Psoas muscle (tissue), 8 donors: Measurements from ENCODE around the gene AKNA. TPM values are rescaled to one million over a fixed set of nuclear protein-coding genes. Genes with fewer than 3 reads are reported as not detected.
A peak's percentile ranks its signal among the peaks of the same experiment; 100 is the strongest.

ENCODE experiments used
- ATAC-seq, 4 donors: fragments of 200-7000 bp; cut with Tn5 transposase; one replicate each; pipeline ENCODE4 v1.9.1; 2020; ENCODE audit warnings: moderate library complexity in 3 of 4, mild to moderate bottlenecking in 2 of 4
- DNase-seq, 2 donors: peaks; one replicate each; pipeline ENCODE4 v3.0.0-alpha.2; 2020
- H3K27ac ChIP-seq: fragments of 200-600 bp; one replicate; pipeline ENCODE4 v1.8.0; 2022
- H3K27me3 ChIP-seq, 3 donors: fragments of 200-600 bp in 1 of 3; one replicate each; pipeline versions ENCODE4 v1.6.1 to v1.8.0; 2013 to 2022; ENCODE audit warnings: low read length in 2 of 3, mild to moderate bottlenecking in 2 of 3, moderate library complexity in 1 of 3; ENCODE audit not compliant: insufficient read depth in 3 of 3
- H3K36me3 ChIP-seq, 2 donors: fragments of 200-600 bp in 1 of 2; one replicate each; pipeline versions ENCODE4 v1.6.1 to v1.8.0; 2013 to 2022; ENCODE audit warnings: low read depth in 1 of 2, mild to moderate bottlenecking in 1 of 2, moderate library complexity in 1 of 2; ENCODE audit not compliant: insufficient read depth in 1 of 2
- H3K4me1 ChIP-seq: fragments of 200-600 bp; one replicate; pipeline ENCODE4 v1.8.0; 2022
- H3K4me3 ChIP-seq: fragments of 200-600 bp; one replicate; pipeline ENCODE4 v1.8.0; 2022; ENCODE audit warnings: mild to moderate bottlenecking
- H3K9me3 ChIP-seq: fragments of 200-600 bp; one replicate; pipeline ENCODE4 v1.8.0; 2022
- WGBS, 3 donors: extraction: QIAGEN DNeasy Blood & Tissue Kit; methylation state at CpG; one replicate each; pipeline versions ENCODE4 v1.1.6 to v1.1.7; 2013; 5-methylcytosine and 5-hydroxymethylcytosine counted together
- intact Hi-C, 2 donors: fragments of 100-400 bp; cut with DNase I; formaldehyde crosslinking; loops; one replicate each; pipeline versions ENCODE4 v1.11.0 to v1.14.2; 2022
- long read RNA-seq, 2 donors: library from polyadenylated mRNA; unstranded; transcript quantifications; one replicate each; pipeline ENCODE4 v2.0.0, GENCODE V29; 2021
- polyA plus RNA-seq, 3 donors: library from polyadenylated mRNA; stranded (reverse); fragments of 200-250 nt; gene quantifications; one replicate each; pipeline ENCODE4 v1.2.3, GENCODE V29; 2013
- total RNA-seq, 4 donors: library from RNA; stranded (reverse); fragmentation: NEBNext Ultra II Directional in 2 of 4; extraction: Animal tissue kit (Norgen Biotek cat#: 25700) in 2 of 4; gene quantifications; one replicate each; pipeline versions ENCODE4 v1.2.1 to v1.2.4, GENCODE V29; 2021 to 2023
- TF ChIP-seq, protein P1 (sequence below): fragments of 200-600 bp; IDR thresholded peaks from one replicate; pipeline ENCODE4 v1.8.0; 2022; ENCODE audit warnings: antibody characterized with exemption
- donor health status: healthy with polysubstance abuse.
- donor health status: DM: no; HTN: no; CAD: no; lungs with moderate emphysema.
- donor health status: Bipolar disorder and iron deficiency.
- donor health status: healthy.
- donor health status: DM: yes; HTN: yes; CAD: no.
- donor health status: DM: no; HTN: no; CAD: no.
- donor health status: DM: no; HTN: no; CAD: no.
- donor health status: DM: yes; HTN: yes; CAD: no.

Gene AKNA, protein sequence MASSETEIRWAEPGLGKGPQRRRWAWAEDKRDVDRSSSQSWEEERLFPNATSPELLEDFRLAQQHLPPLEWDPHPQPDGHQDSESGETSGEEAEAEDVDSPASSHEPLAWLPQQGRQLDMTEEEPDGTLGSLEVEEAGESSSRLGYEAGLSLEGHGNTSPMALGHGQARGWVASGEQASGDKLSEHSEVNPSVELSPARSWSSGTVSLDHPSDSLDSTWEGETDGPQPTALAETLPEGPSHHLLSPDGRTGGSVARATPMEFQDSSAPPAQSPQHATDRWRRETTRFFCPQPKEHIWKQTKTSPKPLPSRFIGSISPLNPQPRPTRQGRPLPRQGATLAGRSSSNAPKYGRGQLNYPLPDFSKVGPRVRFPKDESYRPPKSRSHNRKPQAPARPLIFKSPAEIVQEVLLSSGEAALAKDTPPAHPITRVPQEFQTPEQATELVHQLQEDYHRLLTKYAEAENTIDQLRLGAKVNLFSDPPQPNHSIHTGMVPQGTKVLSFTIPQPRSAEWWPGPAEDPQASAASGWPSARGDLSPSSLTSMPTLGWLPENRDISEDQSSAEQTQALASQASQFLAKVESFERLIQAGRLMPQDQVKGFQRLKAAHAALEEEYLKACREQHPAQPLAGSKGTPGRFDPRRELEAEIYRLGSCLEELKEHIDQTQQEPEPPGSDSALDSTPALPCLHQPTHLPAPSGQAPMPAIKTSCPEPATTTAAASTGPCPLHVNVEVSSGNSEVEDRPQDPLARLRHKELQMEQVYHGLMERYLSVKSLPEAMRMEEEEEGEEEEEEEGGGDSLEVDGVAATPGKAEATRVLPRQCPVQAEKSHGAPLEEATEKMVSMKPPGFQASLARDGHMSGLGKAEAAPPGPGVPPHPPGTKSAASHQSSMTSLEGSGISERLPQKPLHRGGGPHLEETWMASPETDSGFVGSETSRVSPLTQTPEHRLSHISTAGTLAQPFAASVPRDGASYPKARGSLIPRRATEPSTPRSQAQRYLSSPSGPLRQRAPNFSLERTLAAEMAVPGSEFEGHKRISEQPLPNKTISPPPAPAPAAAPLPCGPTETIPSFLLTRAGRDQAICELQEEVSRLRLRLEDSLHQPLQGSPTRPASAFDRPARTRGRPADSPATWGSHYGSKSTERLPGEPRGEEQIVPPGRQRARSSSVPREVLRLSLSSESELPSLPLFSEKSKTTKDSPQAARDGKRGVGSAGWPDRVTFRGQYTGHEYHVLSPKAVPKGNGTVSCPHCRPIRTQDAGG (N-terminal part only)
- 1 to 10 TPM; 2.3 to 3.9 (median 2.9) TPM for total RNA-seq
- 1 to 10 TPM; 1.5 to 2.1 (median 1.9) TPM for polyA plus RNA-seq
- long read RNA-seq, donor 1, partial matches to known transcripts: 1 of 1 reads
- long read RNA-seq, donor 1, other reads (novel, unspliced or antisense): 0 of 1 reads
- long read RNA-seq, donor 2: 0 reads

DNA sequence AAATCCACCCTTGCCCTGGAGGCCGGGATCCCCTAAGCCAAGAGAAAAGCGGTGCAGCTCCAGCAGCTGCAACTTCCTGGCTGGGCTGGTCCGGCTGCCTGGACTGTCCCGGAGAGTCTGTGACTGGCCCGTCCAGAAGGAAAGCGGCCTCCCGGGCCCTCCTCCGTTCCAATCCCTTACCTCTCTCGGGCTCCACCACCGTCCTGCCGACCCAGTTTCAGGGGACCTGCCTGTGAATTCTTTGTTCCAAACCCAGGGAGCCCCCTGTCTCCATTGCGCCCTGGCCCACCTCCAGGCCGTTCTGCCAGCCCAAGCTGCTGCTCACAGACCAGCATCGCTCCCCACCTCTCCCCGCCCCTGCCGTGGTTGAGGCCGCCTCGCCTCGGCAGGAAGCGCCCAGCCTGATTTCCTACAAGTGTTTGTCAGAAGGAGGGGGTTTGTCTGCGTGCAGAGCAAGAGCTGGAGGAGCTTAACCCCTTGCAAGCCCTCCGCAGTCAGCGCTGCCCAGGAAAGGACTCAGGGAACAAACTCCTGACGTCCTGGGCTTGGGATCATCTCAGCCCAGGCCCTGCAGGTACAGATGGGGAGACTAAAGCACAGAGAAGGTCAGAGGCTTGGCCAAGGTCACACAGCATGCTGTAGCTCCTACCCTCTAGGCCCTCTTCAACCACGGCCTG lies at the start of gene AKNA:
AKNA (minus strand) TSS at position 303 of the 677 bp plus-strand sequence. CDS start 6,649 bp downstream, outside the sequence.
- Histone ChIP-seq H3K4me1 (peaks cover 18% of the 10 kb centered on the region), H3K27me3 (no peaks in the 10 kb centered on the region), H3K4me3 (peak within 1 kb of the TSS; percentile 63), H3K27ac (peak within 1 kb of the TSS; percentile 65), H3K36me3 (no peaks in the 10 kb centered on the region), H3K9me3 (no peaks in the 10 kb centered on the region)
- DNase-seq (peak; percentile 76 to 85), ATAC-seq (peak; percentile 43 to 72 (median 58))
- intact Hi-C loops: no loop called here
- TF ChIP-seq, protein P1, sequence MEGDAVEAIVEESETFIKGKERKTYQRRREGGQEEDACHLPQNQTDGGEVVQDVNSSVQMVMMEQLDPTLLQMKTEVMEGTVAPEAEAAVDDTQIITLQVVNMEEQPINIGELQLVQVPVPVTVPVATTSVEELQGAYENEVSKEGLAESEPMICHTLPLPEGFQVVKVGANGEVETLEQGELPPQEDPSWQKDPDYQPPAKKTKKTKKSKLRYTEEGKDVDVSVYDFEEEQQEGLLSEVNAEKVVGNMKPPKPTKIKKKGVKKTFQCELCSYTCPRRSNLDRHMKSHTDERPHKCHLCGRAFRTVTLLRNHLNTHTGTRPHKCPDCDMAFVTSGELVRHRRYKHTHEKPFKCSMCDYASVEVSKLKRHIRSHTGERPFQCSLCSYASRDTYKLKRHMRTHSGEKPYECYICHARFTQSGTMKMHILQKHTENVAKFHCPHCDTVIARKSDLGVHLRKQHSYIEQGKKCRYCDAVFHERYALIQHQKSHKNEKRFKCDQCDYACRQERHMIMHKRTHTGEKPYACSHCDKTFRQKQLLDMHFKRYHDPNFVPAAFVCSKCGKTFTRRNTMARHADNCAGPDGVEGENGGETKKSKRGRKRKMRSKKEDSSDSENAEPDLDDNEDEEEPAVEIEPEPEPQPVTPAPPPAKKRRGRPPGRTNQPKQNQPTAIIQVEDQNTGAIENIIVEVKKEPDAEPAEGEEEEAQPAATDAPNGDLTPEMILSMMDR: no peak
- WGBS, 3 donors: 15 to 23% (median 18%) methylated on average over 24 to 25 of the region's 25 CpGs

DNA sequence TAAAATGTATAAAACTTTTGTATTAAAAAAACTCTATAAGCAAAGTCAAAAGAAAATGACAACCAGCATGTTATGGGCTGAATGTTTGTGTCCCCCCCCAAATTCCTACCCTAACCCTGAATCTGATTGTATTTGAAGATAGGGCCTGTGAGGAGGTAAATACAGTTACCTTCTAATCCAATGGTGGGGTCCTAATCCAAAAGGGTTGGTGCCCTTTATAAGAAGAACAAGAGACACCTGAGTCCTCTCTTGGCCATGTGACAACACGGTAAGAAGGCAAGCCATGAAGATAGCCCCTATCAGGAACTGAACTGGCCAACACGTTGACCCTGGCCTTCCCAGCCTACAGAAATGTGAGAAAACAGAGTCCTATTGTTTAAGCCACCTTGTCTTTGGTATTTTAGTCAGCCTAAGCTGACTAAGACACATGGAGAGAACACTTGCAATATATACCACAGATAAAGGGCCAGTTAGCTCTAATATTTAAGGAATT lies 49.7 kb upstream of the AKNA start:
- ATAC-seq: no peak

DNA sequence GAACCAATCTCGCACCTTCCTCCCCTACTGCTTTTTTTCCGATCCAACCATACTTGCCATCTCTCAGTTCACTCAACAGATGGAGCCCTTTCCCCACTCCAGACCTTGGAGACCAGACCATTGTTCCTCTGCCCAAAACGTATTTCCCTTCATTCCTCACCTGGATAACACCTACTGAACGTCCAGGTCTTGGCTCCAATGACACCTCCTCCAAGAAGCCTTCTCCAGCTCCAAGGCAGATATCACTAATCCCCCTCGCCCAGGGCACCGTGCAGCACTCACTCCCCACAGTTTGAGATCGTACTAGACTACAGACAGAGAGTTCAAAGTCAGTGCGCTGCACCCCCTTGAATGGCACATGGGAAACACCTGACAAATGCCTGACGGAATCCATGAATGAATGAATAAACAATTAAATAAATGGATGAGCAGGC lies 47.1 kb upstream of the AKNA start:
- DNase-seq (no peak), ATAC-seq (no peak)
- no peak overlapping the region for H3K4me3 ChIP-seq
- peaks cover 0 to 4% (median 0%) of the 10 kb centered on the region in 3 donors for H3K27me3 ChIP-seq
- 42 to 48% (median 47%) methylated on average over 9 of the region's 9 CpGs for WGBS, 3 donors
- no peaks in the 10 kb centered on the region for H3K4me1 ChIP-seq
- H3K9me3 ChIP-seq: no peaks in the 10 kb centered on the region
- TF ChIP-seq, protein P1: no peak
- intact Hi-C loops: no loop called here
- H3K36me3 ChIP-seq: no peaks in the 10 kb centered on the region
- H3K27ac ChIP-seq: no peak overlapping the region

More for the DNA sequence above, 49.7 kb upstream of the AKNA start:
- peaks cover 0 to 2% (median 0%) of the 10 kb centered on the region in 3 donors for H3K27me3 ChIP-seq
- H3K4me3 ChIP-seq: no peak overlapping the region
- intact Hi-C loops: no loop called here
- H3K9me3 ChIP-seq: no peaks in the 10 kb centered on the region
- 67 to 74% (median 72%) methylated on average over 2 of the region's 2 CpGs for WGBS, 3 donors
- no peaks in the 10 kb centered on the region for H3K4me1 ChIP-seq
- DNase-seq: no peak
- H3K36me3 ChIP-seq: no peaks in the 10 kb centered on the region
- TF ChIP-seq, protein P1: no peak
- H3K27ac ChIP-seq: no peak overlapping the region
